GM23248 (cell line): ENCODE data around the gene PARD3B. TPM values are rescaled to one million over a fixed set of nuclear protein-coding genes. Genes with fewer than 3 reads are reported as not detected.

Source experiments
- DNase-seq: peaks from one replicate; pipeline ENCODE4 v3.0.0-alpha.2; 2015
- H2AFZ ChIP-seq: fragments of 200-600 bp; sonication (generic); 2 replicates; pipeline ENCODE4 v1.6.1; 2016; ENCODE audit warnings: antibody characterized with exemption
- H3F3A ChIP-seq: fragments of 200-600 bp; sonication (generic); 2 replicates; pipeline ENCODE4 v1.6.1; 2016; ENCODE audit warnings: mild to moderate bottlenecking, antibody characterized with exemption, mixed run types; ENCODE audit not compliant: insufficient read depth
- H3K27ac ChIP-seq: fragments of 200-600 bp; sonication (generic); 2 replicates; pipeline ENCODE4 v1.5.1; 2016; ENCODE audit warnings: mild to moderate bottlenecking
- H3K27me3 ChIP-seq: fragments of 200-600 bp; sonication (generic); replicated peaks from 2 replicates; pipeline ENCODE4 v1.6.1; 2016; ENCODE audit warnings: mild to moderate bottlenecking; ENCODE audit not compliant: insufficient read depth
- H3K36me3 ChIP-seq: fragments of 200-600 bp; sonication (generic); 2 replicates; pipeline ENCODE4 v1.6.1; 2016; ENCODE audit warnings: low read depth, mild to moderate bottlenecking
- H3K4me1 ChIP-seq: fragments of 200-600 bp; sonication (generic); 2 replicates; pipeline ENCODE4 v1.6.1; 2016; ENCODE audit warnings: mild to moderate bottlenecking; ENCODE audit not compliant: insufficient read depth
- H3K4me2 ChIP-seq: fragments of 200-600 bp; sonication (generic); one replicate; pipeline ENCODE4 v1.6.1; 2016; ENCODE audit warnings: mild to moderate bottlenecking; ENCODE audit not compliant: unreplicated experiment
- H3K4me3 ChIP-seq: fragments of 200-600 bp; sonication (generic); 2 replicates; pipeline ENCODE4 v1.5.1; 2016; ENCODE audit warnings: mild to moderate bottlenecking
- H3K79me2 ChIP-seq: fragments of 200-600 bp; sonication (generic); 2 replicates; pipeline ENCODE4 v1.6.1; 2016; ENCODE audit warnings: mild to moderate bottlenecking; ENCODE audit not compliant: insufficient read depth
- H3K9ac ChIP-seq: fragments of 200-600 bp; sonication (generic); 2 replicates; pipeline ENCODE4 v1.6.1; 2016; ENCODE audit warnings: mild to moderate bottlenecking
- H3K9me2 ChIP-seq: fragments of 200-600 bp; sonication (generic); 2 replicates; pipeline ENCODE4 v1.6.1; 2016; ENCODE audit warnings: mixed run types, mild to moderate bottlenecking, moderate library complexity; ENCODE audit not compliant: insufficient read depth
- H3K9me3 ChIP-seq: fragments of 200-600 bp; sonication (generic); one replicate; pipeline ENCODE4 v1.6.1; 2017; ENCODE audit warnings: low read depth
- H4K20me1 ChIP-seq: fragments of 200-600 bp; sonication (generic); 2 replicates; pipeline ENCODE4 v1.6.0; 2016; ENCODE audit not compliant: insufficient read depth
- EZH2 ChIP-seq: fragments of 200-600 bp; sonication (generic); IDR thresholded peaks from 2 replicates; pipeline ENCODE4 v1.6.1; 2018; ENCODE audit warnings: antibody characterized with exemption, mild to moderate bottlenecking; ENCODE audit not compliant: insufficient read depth, poor library complexity, severe bottlenecking
- EZH2phosphoT487 ChIP-seq: fragments of 200-600 bp; sonication (generic); IDR thresholded peaks from 2 replicates; pipeline ENCODE4 v1.6.1; 2018; ENCODE audit warnings: antibody characterized with exemption, moderate library complexity, mild to moderate bottlenecking, low read depth; ENCODE audit not compliant: insufficient read depth
- WGBS, 2 experiments: methylation state at CpG; one replicate each; pipeline ENCODE4 v1.1.6; 2015 to 2017; ENCODE audit warnings: low lambda C conversion rate in 2 of 2, low coverage in 1 of 2; ENCODE audit errors: missing lambda C conversion rate in 2 of 2; 5-methylcytosine and 5-hydroxymethylcytosine counted together
- in situ Hi-C: fragments of 300-500 bp; cut with MboI; formaldehyde crosslinking; loops from 2 replicates; pipeline ENCODE4 v1.15.0; 2020
- polyA plus RNA-seq: library from polyadenylated mRNA; unstranded; fragments of >200 nt; fragmentation: Nextera tagmentation; extraction: Ambion mirVana; gene quantifications from 2 replicates; pipeline ENCODE4 v1.2.1, GENCODE V29; 2016
- total RNA-seq: library from RNA; depleted of rRNA; stranded (reverse); fragments of >200 nt; shearing (Covaris generic); gene quantifications from 2 replicates; pipeline ENCODE4 v1.2.3, GENCODE V29; 2014

PARD3B gene
- total and polyA plus RNA-seq, 2 experiments from 2014 or later = 2.5 to 6.9 TPM

GRCh38 chr2:204670756-204671155, 125.5 kb downstream of the PARD3B start:
- no peak for DNase-seq
- no peak overlapping the region for H2AFZ ChIP-seq
- TF ChIP-seq EZH2 (no peak), EZH2phosphoT487 (no peak)
- H3K27ac ChIP-seq = no peak overlapping the region
- H3K4me2 ChIP-seq = no peak overlapping the region
- H3K9me3 ChIP-seq = no peaks in the 10 kb centered on the region
- no peak overlapping the region for H3K9ac ChIP-seq
- no peaks in the 10 kb centered on the region for H4K20me1 ChIP-seq
- WGBS, 2 experiments = 87 to 88% methylated on average over 4 of the region's 4 CpGs
- no peaks in the 10 kb centered on the region for H3K27me3 ChIP-seq
- no peak overlapping the region for H3K4me3 ChIP-seq
- peaks cover 19% of the 10 kb centered on the region for H3K4me1 ChIP-seq
- H3K36me3 ChIP-seq = no peaks in the 10 kb centered on the region
- H3F3A ChIP-seq = peaks cover 8% of the 10 kb centered on the region
- in situ Hi-C loops = no loop called here
- no peaks in the 10 kb centered on the region for H3K79me2 ChIP-seq
- no peaks in the 10 kb centered on the region; the same call in 1 of the 2 replicates for H3K9me2 ChIP-seq

- in situ Hi-C loops = no loop called here
- Histone ChIP-seq H3F3A (no peaks in the 10 kb centered on the region), H3K27me3 (no peaks in the 10 kb centered on the region), H3K9ac (no peak overlapping the region), H3K4me3 (no peak overlapping the region), H3K79me2 (no peaks in the 10 kb centered on the region), H3K9me3 (no peaks in the 10 kb centered on the region), H3K27ac (no peak overlapping the region), H3K36me3 (no peaks in the 10 kb centered on the region), H3K9me2 (no peaks in the 10 kb centered on the region; the same call in 1 of the 2 replicates), H4K20me1 (no peaks in the 10 kb centered on the region), H3K4me2 (no peak overlapping the region), H3K4me1 (peaks cover 14% of the 10 kb centered on the region; the same call in 1 of the 2 replicates), H2AFZ (no peak overlapping the region)
- TF ChIP-seq EZH2phosphoT487 = no peak
- no peak for TF ChIP-seq EZH2
- WGBS, 2 experiments = 64 to 69% methylated on average over 4 of the region's 4 CpGs
- no peak for DNase-seq
These were observed 127.5 kb downstream of the PARD3B start for GRCh38 chr2:204672772-204673171.

- no peak overlapping the region for H2AFZ ChIP-seq
- no peaks in the 10 kb centered on the region for H3K27me3 ChIP-seq
- peaks cover 14% of the 10 kb centered on the region; the same call in 1 of the 2 replicates for H3K4me1 ChIP-seq
- H3K36me3 ChIP-seq = no peaks in the 10 kb centered on the region
- H3K79me2 ChIP-seq = no peaks in the 10 kb centered on the region
- no peaks in the 10 kb centered on the region; the same call in 1 of the 2 replicates for H3K9me2 ChIP-seq
- no peaks in the 10 kb centered on the region for H3F3A ChIP-seq
- H3K9ac ChIP-seq = no peak overlapping the region
- H3K4me2 ChIP-seq = peak overlapping the region; percentile 26
- DNase-seq = peak; percentile 48
- TF ChIP-seq EZH2phosphoT487 (no peak), EZH2 (no peak)
- no peak overlapping the region for H3K27ac ChIP-seq
- H3K4me3 ChIP-seq = no peak overlapping the region
- 76 to 77% methylated on average over 3 of the region's 3 CpGs for WGBS, 2 experiments
- no peaks in the 10 kb centered on the region for H4K20me1 ChIP-seq
- no peaks in the 10 kb centered on the region for H3K9me3 ChIP-seq
- in situ Hi-C loops = no loop called here
These were observed 128.6 kb downstream of the PARD3B start for GRCh38 chr2:204673877-204674276.

GRCh38 chr2:204678031-204678430, 132.8 kb downstream of the PARD3B start:
- H3K4me2 ChIP-seq = no peak overlapping the region
- no peaks in the 10 kb centered on the region for H3K36me3 ChIP-seq
- no peak overlapping the region for H3K4me3 ChIP-seq
- no peaks in the 10 kb centered on the region for H3K9me2 ChIP-seq
- WGBS, 2 experiments = 95% methylated on average over 10 of the region's 10 CpGs
- in situ Hi-C loops = no loop called here
- no peaks in the 10 kb centered on the region for H3K79me2 ChIP-seq
- H3K27me3 ChIP-seq = no peaks in the 10 kb centered on the region
- TF ChIP-seq EZH2phosphoT487 (no peak), EZH2 (no peak)
- H2AFZ ChIP-seq = no peak overlapping the region
- H3K4me1 ChIP-seq = peaks cover 32% of the 10 kb centered on the region
- H3K9me3 ChIP-seq = no peaks in the 10 kb centered on the region
- no peak overlapping the region for H3K27ac ChIP-seq
- H4K20me1 ChIP-seq = no peaks in the 10 kb centered on the region
- H3K9ac ChIP-seq = no peak overlapping the region
- no peaks in the 10 kb centered on the region for H3F3A ChIP-seq
- no peak for DNase-seq

GRCh38 chr2:204680576-204680975, 135.3 kb downstream of the PARD3B start:
- no peak overlapping the region for H3K4me3 ChIP-seq
- 52 to 58% methylated on average over 2 of the region's 2 CpGs for WGBS, 2 experiments
- no peaks in the 10 kb centered on the region for H3K9me3 ChIP-seq
- peaks cover 23% of the 10 kb centered on the region for H3K4me1 ChIP-seq
- no peak for TF ChIP-seq EZH2phosphoT487
- TF ChIP-seq EZH2 = no peak
- no peak overlapping the region for H2AFZ ChIP-seq
- H3F3A ChIP-seq = no peaks in the 10 kb centered on the region
- peak overlapping the region; percentile 34 for H3K4me2 ChIP-seq
- no peaks in the 10 kb centered on the region for H3K36me3 ChIP-seq
- no peaks in the 10 kb centered on the region for H3K9me2 ChIP-seq
- no peak for DNase-seq
- no peaks in the 10 kb centered on the region for H3K27me3 ChIP-seq
- H4K20me1 ChIP-seq = no peaks in the 10 kb centered on the region
- H3K27ac ChIP-seq = no peak overlapping the region
- no peaks in the 10 kb centered on the region for H3K79me2 ChIP-seq
- in situ Hi-C loops = no loop called here
- no peak overlapping the region for H3K9ac ChIP-seq
